HL-60 (cell line): ENCODE results near the gene FEM1A.
"Not testable (repeated sequence)": the region's sequence is repeated elsewhere in the genome, so short reads cannot be mapped to it uniquely, and the experiment has no call there.

ENCODE experiments used
- GABPA ChIP-seq: IDR thresholded peaks from 2 replicates; pipeline ENCODE4 v1.6.1; 2012; ENCODE audit warnings: low read depth
- SPI1 ChIP-seq: IDR thresholded peaks from 2 replicates; pipeline ENCODE4 v1.6.1; 2012; ENCODE audit warnings: low read depth, mild to moderate bottlenecking, borderline replicate concordance
- TF ChIP-seq, protein P1 (sequence below): IDR thresholded peaks from one replicate; pipeline ENCODE4 v1.5.1; 2011; ENCODE audit warnings: low read length, control low read depth, inconsistent platforms; ENCODE audit not compliant: insufficient read depth

DNA sequence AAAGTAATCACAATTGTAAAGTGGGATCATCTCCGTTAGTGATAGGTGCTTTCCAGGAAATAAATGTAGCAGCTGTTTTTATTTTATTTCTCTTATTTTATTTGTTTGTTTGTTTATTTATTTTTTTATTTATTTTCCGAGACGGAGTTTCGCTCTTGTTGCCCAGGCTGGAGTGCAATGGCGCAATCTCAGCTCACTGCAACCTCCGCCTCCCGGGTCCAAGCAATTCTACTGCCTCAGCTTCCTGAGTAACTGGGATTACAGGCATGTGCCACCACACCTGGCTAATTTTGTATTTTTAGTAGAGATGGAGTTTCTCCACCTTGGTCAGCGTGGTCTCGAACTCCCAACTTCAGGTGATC, 40.4 kb downstream of the FEM1A start:
- not testable (repeated sequence) for TF ChIP-seq SPI1, GABPA
- TF ChIP-seq, protein P1, sequence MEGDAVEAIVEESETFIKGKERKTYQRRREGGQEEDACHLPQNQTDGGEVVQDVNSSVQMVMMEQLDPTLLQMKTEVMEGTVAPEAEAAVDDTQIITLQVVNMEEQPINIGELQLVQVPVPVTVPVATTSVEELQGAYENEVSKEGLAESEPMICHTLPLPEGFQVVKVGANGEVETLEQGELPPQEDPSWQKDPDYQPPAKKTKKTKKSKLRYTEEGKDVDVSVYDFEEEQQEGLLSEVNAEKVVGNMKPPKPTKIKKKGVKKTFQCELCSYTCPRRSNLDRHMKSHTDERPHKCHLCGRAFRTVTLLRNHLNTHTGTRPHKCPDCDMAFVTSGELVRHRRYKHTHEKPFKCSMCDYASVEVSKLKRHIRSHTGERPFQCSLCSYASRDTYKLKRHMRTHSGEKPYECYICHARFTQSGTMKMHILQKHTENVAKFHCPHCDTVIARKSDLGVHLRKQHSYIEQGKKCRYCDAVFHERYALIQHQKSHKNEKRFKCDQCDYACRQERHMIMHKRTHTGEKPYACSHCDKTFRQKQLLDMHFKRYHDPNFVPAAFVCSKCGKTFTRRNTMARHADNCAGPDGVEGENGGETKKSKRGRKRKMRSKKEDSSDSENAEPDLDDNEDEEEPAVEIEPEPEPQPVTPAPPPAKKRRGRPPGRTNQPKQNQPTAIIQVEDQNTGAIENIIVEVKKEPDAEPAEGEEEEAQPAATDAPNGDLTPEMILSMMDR = not testable (repeated sequence)
